Left renal cortex interstitium (tissue), 4 donors: ENCODE results near the gene SMTNL2. TPM values are rescaled to one million over a fixed set of nuclear protein-coding genes. Genes with fewer than 3 reads are reported as not detected.
"Not testable (repeated sequence)": the region's sequence is repeated elsewhere in the genome, so short reads cannot be mapped to it uniquely, and the experiment has no call there.

Experiments
- DNase-seq, 4 donors: peaks; one replicate each; pipeline ENCODE4 v3.0.0-alpha.2; 2013; ENCODE audit warnings: low read depth in 4 of 4, low spot score in 2 of 4, missing footprints in 1 of 4
- polyA plus RNA-seq, 4 donors: library from polyadenylated mRNA; unstranded; fragments of 120-200 nt; gene quantifications; one replicate each; pipeline ENCODE4 v1.2.1, GENCODE V29; 2013; ENCODE audit not compliant: insufficient read length in 4 of 4

The SMTNL2 gene
- polyA plus RNA-seq, 4 donors = 52.9 to 70.0 (median 60.0) TPM

GRCh38 chr17:4598776-4599504, 14.6 kb downstream of the SMTNL2 start:
- DNase-seq = no peak

GRCh38 chr17:4599505-4600281, 15.4 kb downstream of the SMTNL2 start:
- DNase-seq = no peak

GRCh38 chr17:4600563-4600962, 16.2 kb downstream of the SMTNL2 start:
- DNase-seq = no peak

- no peak for DNase-seq
Measured at GRCh38 chr17:4601326-4601725, 17.0 kb downstream of the SMTNL2 start.

GRCh38 chr17:4602041-4602440, 17.7 kb downstream of the SMTNL2 start:
- DNase-seq = no peak

- DNase-seq = peak in 1 of 4 donors; percentile 57
Measured at GRCh38 chr17:4604111-4604644, 19.8 kb downstream of the SMTNL2 start.

GRCh38 chr17:4604736-4605135, 20.4 kb downstream of the SMTNL2 start:
- not testable (repeated sequence) for DNase-seq

- DNase-seq = no peak
Measured at GRCh38 chr17:4605826-4606225, 21.5 kb downstream of the SMTNL2 start.

GRCh38 chr17:4607261-4607741, 23.0 kb downstream of the SMTNL2 start:
- DNase-seq = peak in 1 of 4 donors; percentile 37

GRCh38 chr17:4607773-4608187, 23.5 kb downstream of the SMTNL2 start:
- DNase-seq = peak in 1 of 4 donors; percentile 60

- no peak for DNase-seq
Measured at GRCh38 chr17:4609761-4610160, 25.4 kb downstream of the SMTNL2 start.

- DNase-seq = no peak
Measured at GRCh38 chr17:4610162-4610561, 25.8 kb downstream of the SMTNL2 start.

- no peak for DNase-seq
Measured at GRCh38 chr17:4610656-4611055, 26.3 kb downstream of the SMTNL2 start.

- DNase-seq = no peak
Measured at GRCh38 chr17:4616476-4616875, 32.1 kb downstream of the SMTNL2 start.

- no peak for DNase-seq
Measured at GRCh38 chr17:4617090-4617489, 32.8 kb downstream of the SMTNL2 start.

- no peak for DNase-seq
Measured at GRCh38 chr17:4617590-4618351, 33.4 kb downstream of the SMTNL2 start.

- DNase-seq = no peak
Measured at GRCh38 chr17:4620531-4621101, 36.3 kb downstream of the SMTNL2 start.

GRCh38 chr17:4622375-4622774, 38.0 kb downstream of the SMTNL2 start:
- DNase-seq = no peak

GRCh38 chr17:4623249-4623648, 38.9 kb downstream of the SMTNL2 start:
- no peak for DNase-seq

GRCh38 chr17:4624451-4624911, 40.2 kb downstream of the SMTNL2 start:
- DNase-seq = not testable (repeated sequence)
